NCI-H446 (cell line): ENCODE data around the gene ABI1.

Experiments used
- DNase-seq, 2 experiments: peaks; one replicate each; lab custom pipeline; 2025; lab: John Stamatoyannopoulos, UW

Gene ABI1

DNA sequence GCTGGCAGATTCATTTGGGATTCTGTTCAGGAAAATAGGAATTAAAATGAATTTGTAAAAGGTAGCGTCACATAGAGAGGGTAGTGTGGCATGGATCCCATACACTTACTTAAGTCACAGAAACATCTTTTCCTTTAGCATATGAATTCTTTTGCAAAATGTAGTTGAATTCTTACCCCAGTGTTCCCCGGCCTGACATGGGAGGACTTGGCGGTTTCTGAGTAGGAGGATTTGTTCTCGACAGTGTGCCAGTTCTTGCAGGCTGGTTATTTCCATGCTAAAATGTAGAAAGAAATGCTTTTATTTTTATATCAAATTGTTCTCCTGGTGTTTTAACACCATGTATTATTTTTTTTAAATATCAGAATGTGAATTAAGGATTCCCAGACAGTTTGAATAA is 90.7 kb downstream of the ABI1 start:
- DNase-seq = no peak

DNA sequence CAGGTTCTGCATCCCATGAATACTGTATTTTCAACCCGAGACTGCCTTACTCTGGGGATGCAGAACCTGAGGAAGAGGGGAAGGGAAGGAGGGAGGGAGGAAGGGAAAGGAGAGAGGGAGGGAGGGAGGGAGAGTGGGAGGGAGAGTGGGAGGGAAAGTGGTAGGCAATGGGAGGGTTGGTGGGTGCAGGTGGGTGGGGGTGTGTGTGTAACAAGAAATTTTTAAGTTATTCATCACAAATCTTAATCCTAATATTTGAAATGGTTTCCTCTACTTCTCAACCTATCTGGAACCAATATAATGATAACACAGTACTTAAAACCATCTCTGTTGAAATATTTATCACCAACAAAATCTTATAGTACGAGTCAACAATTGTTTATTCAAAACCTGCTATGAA is 95.2 kb downstream of the ABI1 start:
- DNase-seq = no peak

DNA sequence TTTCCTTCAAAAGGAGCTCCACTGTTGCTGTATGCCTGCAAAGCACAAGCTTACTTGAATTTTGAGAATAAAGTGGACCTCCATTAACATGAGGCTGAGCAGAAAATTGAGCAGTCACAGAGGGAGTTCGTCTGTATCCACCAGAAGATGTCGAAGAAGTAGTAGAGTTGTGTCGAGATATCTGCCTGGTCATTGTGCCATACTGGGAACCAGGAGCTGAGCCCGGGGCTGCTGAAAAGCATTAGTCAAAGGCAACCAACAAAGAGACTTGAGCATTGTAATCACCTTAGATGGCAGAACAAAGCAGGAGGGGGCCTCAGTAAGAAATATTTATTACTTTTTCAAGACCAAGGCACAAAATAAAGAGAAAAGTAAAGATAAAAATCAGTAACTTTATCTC is 101.8 kb downstream of the ABI1 start:
- no peak for DNase-seq

DNA sequence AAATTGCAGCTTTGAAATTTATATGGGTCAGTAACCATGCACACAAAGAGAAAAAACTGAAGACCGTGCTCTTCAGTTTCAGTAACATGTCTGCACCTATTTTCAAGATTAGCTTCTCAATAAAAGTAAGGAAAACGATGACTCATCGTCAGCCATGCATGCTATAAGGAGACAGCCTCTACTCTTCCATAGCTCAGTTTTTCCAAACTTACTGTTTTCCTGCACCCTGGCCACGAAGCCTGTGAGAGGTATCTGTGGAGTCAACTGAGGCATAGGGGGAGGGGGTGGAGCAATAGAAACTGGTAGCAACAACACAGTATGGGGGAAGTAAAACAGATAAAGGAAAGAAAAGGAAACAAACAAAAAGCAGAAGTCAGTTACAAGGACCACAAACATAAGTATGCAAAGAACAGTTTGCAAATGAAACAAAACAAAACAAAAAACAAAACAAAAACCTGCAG is 105.3 kb downstream of the ABI1 start:
- no peak for DNase-seq

DNA sequence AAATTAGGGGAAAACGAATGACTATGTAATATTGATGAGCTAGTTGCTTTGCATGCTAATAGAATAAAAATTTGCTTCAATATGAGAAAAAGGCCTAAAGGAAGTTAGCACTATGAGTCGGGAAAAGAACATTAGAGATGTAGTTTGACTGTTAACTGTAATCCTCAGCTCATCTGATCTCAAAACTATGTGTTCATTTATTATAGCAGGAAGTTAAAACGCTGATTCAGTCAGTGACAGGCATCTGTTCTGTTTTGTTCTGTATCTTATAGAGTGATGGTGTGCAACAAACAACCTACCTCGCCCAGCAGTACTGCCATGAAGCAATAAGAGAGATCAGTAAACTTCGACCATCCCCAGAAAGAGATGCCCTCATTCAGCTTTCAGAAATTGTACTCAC is 114.7 kb downstream of the ABI1 start:
- DNase-seq = no peak

DNA sequence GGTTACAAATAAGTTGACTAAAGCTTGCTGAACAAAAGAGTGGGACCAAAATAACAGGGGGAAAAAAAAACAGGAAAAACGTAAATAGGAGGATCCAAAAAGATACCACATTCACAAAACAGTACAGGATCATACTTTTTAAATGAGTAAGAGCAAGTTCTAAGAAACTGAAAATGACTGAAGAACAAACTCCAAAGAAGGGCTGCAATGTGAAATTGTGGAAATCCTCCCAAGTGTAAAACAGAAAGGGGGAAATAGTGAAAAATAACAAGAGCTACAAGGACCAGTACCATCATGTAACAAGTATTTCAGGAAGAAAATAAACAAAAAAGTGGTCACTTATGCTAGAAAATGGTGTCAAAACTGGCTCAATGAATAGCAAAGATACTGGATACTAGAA is 116.9 kb downstream of the ABI1 start:
- no peak for DNase-seq

DNA sequence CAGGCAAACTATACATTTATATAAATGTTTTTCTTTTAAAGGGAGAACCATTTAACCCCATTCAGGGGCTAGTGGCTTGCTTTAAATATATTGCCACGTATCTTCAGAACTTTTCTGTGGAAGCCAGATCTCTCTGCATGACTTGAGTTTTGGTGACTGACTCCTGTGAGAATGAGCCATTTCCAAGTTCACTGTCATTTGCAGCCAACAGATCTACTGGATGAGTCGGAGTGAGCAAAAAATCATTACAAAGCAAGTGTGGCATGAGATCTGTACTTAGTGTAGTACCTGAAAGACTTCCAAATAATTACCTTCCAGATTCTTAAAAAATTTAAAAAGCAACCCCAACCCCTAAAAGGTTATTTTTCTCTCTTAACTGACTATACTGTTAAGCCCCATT is 117.7 kb downstream of the ABI1 start:
- no peak for DNase-seq

DNA sequence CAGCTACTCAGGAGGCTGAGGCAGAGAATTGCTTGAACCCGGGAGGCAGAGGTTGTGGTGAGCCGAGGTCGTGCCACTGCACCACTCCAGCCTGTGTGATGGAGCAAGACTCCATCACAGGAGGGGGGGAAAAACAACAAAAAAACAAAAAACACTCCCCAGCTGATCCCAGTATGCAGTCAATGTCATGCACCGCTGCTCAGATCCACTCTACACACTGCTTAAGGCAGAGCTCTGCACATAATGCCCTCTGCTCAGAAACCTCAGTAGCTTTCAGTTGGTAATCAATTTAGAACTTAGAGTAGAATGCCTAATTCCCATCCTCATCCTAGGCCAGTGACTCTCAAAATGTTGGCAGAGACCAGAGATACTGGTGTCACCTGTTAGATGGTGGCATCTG is 119.4 kb downstream of the ABI1 start:
- no peak for DNase-seq

DNA sequence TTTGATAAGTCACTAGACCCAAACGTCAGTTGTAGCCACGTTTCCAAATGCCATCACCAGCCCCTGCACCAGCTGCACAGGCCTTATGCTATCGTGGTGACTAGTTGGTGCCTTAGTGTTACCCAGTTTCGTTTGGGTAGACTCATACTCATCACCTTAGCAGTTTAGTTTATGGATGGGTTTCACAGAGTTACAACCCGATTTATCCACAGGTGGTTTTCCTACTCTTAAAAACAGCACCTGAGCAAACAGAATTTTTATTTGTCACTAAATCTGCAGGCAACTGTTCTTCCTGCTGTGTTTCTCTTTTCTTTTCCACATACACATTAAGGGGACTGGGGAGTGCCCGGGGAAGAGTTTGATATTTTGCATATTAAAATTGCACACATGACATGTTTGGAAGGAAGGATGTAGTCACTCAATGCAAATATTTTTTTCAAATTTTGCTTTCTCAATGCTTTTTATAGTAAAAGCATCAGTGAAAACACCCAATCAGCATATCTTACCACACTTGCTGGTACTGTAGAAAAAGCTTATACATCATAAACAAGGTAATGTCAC is 121.6 kb downstream of the ABI1 start:
- DNase-seq = no peak

DNA sequence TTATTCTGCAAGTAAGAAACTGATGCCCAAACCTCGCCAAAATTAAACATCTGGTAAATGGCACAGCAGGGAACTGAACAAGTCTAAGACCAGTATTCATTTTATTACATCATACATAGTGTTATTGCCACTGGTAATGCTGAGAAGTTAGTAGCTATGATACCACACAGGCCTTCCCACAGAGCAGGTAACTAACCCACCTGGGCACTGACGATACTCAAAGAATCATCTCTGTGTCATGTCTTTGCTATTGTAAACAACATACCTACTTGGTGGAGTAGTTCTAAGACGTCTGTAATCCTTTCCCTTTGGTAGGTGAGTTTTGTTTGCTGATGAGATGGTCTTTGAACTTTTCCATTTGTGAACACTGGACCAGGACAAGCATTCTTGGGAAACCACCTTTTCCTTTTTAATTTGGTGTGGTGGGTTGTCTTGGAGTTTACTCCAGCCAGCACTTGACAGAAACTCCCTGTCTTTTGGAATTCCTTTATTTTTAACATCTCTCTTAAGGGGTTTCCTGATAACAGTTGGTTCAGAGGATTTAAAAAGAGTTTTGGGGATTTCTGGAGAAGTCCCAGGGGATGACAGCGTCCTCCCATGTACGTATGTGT is 122.4 kb downstream of the ABI1 start:
- DNase-seq = no peak

DNA sequence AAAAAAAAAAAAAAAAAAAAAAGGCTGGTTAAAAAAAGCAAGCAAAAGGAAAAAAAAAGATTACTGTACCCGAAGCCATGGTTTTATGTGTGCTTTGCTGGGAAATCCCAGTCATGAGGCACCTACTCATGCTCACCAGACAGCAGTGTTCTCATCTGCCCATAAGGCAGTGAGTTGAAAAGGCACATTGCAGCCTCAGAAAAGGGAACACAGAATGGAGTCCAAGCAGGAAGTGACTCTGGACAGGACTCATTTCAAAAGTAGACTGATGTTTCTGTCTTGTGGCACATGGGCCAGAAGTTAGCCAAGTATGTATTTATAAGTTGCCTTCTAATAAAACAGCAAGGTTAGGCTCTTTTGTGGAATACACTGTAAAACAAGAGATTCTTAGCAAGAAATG is 123.0 kb downstream of the ABI1 start:
- no peak for DNase-seq

DNA sequence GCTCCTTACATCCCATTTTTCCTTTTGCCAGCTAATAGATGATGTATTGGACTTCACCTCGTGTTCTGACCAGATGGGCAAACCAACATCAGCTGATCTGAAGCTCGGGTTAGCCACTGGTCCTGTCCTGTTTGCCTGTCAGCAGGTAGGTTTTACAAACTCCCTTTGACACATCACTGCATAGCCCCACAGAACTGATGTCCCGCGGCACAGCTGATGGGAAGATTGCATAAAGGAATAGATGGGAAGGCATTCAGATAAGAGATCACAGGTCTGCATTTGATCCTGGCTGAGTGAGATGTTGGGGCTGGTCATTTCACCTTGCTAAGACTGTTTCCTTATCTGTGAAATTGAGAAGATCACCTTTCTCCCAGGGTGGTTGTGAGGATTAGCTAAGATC is 125.3 kb downstream of the ABI1 start:
- DNase-seq = no peak

DNA sequence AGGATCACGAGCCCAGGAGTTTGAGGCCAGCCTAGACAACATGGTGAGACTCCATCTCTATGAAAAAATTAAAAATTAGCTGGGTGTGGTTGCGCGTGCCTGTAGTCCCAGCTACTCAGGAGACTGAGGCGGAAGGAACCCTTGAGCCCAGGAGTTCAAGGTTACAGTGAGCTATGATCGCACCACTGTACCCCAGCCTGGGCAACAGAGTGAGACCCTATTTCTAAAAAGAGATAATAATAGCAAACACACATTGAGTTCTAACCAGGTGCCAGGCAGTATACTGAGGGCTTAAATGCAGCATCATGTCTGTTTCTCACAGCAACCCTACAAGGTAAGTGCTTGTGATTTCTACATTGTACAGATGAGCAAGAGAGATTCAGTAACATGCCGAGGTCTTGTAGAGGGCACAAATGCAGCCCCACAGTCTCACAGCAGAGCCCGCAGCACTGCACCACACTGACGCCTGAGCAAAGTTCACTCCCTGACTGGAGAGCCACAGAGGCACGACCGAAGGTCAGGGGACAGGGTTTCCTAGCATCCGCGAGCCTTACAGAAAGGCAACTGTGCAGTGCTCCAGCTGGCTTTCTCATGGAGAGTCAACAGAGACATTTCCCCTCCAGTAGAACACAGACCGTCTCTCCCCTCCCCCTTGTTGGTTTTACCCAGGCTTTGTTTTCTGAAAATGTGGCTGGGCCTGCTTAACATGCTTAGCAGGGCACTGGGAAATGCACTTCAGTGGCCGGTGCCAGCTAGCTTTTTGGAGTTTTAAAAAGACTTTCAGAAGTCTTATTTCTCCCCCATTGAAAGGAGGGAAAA is 126.8 kb downstream of the ABI1 start:
- DNase-seq = no peak

DNA sequence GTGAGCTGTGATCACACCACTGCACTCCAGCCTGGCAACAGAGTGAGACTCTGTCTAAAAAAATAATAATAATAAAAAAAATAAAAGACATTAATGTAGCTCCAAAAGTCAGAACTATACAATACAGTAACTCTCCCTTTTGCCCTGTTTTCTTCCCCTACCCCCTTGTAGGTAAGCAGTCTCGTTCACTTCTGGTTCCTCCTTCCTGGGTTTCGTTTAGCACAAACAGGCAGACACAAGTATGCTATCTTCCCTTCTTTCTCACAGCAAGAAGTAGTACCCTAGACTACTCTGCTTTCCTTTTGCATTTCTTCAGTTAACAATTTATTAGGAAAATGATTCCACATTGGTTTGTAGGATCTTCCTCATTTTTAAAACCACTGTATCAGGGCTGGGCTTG is 130.2 kb downstream of the ABI1 start:
- no peak for DNase-seq

DNA sequence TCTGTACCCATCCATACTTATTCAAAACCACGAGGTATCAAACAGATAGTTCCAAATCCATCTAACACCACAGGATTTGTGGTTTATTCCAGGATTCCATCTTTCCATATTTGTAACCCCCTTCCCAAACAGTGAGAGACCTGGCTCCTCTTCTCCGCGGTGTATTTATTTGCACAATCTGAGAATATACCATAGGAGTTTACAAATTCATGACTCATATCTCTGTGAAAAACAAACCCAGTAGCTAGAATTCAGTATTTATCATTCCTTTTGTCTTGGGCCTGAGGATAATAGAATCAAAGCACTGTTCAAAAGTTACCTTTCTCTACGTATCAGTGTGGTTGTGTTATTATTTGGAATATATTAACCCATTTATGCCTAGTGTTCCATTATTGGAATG is 131.4 kb downstream of the ABI1 start:
- DNase-seq = no peak

DNA sequence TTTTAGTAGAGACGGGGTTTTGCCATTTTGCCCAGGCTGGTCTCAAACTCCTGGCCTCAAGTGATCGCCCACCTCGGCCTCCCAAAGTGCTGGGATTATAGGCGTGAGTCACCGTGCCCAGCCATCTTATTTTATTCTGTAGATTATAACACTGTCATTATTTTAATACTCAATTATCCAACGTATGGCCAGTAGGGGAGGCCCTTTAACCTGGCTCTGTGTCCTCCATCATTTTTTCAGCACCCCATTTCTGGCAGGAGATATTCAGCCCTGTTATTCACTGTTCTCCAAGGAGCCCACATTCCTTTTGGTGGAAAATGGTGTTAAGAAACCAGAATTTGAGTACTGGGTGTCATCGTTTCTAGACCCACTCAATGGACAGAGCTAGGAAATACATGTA is 131.8 kb downstream of the ABI1 start:
- no peak for DNase-seq

DNA sequence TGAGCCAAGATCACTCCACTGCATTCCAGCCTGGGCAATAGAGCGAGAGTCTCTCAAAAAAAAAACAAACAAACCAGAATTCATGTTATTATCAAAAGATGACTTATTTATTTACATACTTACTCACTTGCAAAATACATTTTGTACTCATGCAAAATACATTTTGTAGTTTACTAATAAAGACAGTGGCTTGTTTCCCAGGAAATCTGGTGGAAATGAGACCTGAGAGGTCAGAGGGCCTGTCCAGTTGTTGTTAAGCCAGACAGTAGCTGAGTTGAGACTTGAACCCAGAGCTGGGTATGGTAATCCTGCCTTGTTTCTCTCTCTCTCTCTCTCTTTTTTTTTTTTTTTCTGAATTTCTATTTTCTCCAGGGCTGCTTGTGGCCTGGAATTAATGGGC is 133.8 kb downstream of the ABI1 start:
- no peak for DNase-seq

DNA sequence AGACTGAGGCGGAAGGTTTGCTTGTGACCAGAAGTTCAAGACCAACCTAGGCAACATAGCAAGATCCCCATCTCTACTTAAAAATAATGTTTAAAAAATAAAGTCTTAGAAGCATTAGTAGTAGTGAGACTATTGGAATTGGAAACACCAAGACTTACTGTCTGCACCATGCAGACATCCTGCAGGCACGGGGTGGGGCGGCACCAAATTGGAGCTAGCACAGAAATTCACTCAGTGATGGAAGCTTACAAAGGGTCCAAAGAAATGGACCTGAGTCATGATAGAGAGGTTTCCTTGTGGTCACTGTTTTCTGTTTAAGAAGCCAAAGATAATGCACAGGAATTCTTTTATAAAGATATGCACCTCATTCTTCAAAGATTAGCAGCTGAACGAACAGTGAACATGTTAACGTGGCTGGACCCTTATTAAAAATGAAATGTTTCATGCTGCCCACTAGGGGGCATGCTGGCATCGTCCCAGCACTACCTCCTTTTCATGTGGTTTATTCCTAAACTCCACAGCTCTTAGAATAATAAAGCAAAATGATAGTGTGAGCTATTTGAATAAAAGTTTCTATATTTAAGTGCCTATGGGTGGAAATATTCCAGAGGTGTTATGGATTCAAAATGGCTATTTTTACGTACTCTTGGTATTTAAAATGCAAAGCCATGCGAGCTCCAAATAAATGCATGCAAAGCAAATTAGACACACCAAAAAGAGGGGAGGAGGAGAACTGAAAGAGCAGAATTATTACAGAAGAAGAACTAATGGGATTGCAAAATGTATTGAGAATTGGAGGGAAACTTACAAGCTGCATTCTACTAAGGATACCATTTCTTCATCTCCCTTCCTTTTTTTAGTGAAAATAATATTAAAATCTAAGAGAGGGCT is 134.7 kb downstream of the ABI1 start:
- DNase-seq = peak in 1 of 2 experiments; percentile 64

DNA sequence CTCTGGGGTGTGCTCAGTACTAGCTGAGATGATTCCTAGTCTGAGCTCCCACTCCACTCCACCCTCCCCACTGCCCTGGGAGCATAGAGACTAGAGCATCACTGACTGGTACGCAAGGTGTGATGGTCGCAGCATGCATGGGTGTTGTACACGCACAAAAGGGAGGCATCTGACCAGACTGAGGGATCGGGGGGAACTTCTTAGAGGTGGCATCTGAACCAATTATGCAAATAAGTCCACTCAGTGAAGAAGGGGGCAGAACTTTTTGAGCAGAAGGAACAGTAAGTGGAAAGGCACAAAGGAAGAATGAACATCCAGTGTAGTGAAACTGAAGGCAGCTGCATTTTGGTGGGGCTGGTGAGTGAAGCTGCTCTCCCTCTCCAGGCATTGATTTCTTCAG is 137.7 kb downstream of the ABI1 start:
- no peak for DNase-seq

DNA sequence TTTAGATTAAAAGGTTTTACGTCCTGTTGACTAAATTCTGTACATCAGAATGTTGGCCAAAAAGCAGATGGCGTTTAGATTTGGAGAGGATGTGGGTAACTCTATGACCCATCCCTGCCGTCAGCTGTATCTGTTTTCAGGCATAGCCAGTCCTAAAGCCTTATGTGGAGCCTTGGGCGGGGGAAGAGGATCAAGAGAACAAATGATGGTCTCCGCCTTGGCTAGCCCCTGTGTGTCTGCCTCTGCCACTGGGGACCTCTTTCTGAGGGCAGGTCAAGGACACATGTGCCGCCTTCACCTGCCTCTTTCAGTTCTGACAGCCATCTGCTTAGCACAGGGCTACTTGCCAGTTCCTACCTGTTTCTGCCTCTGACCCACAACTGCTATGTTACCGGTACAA is 139.2 kb downstream of the ABI1 start:
- DNase-seq = no peak

DNA sequence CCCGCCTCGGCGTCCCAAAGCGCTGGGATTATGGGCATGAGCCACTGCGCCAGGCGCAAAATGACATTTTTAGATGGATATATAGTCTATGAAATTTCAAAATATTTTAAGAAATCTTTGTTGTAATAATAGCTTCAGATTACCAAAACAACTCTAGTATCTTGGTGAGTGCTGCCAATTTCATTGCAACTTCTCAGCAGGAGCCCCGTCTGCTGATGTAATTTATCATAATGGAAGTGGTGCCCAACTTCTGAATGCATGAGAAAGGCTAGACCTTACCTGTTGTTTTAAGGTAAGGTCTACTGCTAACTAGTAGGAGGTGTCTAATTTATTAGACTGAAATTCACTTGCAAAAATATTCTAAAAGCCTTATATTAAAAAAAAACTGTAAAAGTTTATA is 143.3 kb downstream of the ABI1 start:
- DNase-seq = no peak

DNA sequence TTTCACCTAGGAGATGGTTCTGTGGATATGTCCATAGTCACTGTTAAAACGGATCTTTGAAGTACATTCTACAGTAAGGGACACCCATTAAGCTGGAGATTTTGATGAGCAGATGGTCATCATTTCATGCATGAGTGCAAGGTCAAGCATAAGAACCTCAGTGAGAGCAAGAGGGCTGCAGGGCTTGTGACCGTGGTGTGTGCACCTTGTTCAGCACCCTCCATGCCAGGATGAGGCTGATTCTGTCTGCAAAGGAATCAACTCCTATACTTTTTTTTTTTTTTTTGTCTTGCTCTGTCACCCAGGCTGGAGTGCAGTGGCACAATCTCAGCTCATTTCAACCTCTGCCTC is 145.6 kb downstream of the ABI1 start:
- no peak for DNase-seq
